ENCODE measurements around the gene B4GALT5.

Gene B4GALT5

DNA sequence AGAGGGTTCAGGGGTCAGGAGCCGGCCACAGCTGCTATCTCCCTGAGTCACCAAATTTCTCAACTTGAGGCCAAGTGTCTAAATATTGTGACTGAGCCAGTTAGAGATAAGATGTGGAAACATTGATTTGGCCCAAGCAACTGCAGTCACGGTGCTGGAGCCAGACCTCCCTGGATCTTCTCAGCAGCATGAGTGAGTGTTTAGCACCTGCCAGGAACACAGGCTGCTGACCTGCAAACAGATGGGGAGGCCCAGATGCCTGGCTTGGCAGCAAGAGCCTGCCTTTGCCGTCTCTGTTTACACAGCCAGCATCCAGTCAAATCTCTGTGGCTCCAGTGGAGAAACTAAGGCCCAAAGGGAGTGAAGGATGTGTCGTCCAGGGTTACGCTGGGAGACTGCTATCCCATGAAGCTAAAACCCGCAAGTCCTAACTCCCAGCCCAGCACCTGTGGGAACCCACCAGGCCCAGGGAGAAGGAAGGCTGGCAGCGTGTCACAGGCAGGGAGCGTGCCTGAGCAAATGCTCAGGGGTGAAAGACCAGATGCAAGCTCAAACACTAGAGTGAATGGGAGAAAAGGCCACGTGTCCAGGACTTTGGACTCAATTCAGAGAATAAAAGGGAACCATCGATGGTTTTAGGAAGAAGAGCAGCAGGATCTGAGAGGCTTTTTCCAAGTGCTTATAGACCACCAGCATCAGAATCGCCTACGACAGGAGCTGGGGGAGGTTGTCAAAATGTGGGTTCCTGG lies 129.8 kb downstream of the B4GALT5 start:
- no peaks in the 10 kb centered on the region for H3K27me3 ChIP-seq (ENCODE audit: control insufficient read depth, insufficient read depth, low read length)
- no peaks in the 10 kb centered on the region for H3K36me3 ChIP-seq (ENCODE audit: control insufficient read depth, insufficient read depth, low read length)
- H3K4me2 ChIP-seq (ENCODE audit: low read length) = no peak overlapping the region
- no peak overlapping the region for H2AFZ ChIP-seq
- no peak overlapping the region for H3K4me3 ChIP-seq (ENCODE audit: low read depth, low read length)
- H3K9me3 ChIP-seq (ENCODE audit: control insufficient read depth, low read length) = no peaks in the 10 kb centered on the region
- H3K27ac ChIP-seq = no peak overlapping the region
- H3K9ac ChIP-seq = no peak overlapping the region
- H3K4me1 ChIP-seq = no peaks in the 10 kb centered on the region
- H3K79me2 ChIP-seq = no peaks in the 10 kb centered on the region
- TF ChIP-seq, protein P1, sequence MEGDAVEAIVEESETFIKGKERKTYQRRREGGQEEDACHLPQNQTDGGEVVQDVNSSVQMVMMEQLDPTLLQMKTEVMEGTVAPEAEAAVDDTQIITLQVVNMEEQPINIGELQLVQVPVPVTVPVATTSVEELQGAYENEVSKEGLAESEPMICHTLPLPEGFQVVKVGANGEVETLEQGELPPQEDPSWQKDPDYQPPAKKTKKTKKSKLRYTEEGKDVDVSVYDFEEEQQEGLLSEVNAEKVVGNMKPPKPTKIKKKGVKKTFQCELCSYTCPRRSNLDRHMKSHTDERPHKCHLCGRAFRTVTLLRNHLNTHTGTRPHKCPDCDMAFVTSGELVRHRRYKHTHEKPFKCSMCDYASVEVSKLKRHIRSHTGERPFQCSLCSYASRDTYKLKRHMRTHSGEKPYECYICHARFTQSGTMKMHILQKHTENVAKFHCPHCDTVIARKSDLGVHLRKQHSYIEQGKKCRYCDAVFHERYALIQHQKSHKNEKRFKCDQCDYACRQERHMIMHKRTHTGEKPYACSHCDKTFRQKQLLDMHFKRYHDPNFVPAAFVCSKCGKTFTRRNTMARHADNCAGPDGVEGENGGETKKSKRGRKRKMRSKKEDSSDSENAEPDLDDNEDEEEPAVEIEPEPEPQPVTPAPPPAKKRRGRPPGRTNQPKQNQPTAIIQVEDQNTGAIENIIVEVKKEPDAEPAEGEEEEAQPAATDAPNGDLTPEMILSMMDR (IDR thresholded peaks at IDR 0.05) = no peak

- Histone ChIP-seq H3K27me3 (ENCODE audit: control insufficient read depth, insufficient read depth, low read length) (no peaks in the 10 kb centered on the region), H3K4me1 (no peaks in the 10 kb centered on the region), H3K4me2 (ENCODE audit: low read length) (no peak overlapping the region), H3K9ac (no peak overlapping the region), H3K9me3 (ENCODE audit: control insufficient read depth, low read length) (no peaks in the 10 kb centered on the region), H3K79me2 (no peaks in the 10 kb centered on the region), H2AFZ (no peak overlapping the region), H3K4me3 (ENCODE audit: low read depth, low read length) (no peak overlapping the region), H3K27ac (no peak overlapping the region), H3K36me3 (ENCODE audit: control insufficient read depth, insufficient read depth, low read length) (no peaks in the 10 kb centered on the region)
- TF ChIP-seq, protein P1 (IDR thresholded peaks at IDR 0.05) = no peak
These were observed 130.4 kb downstream of the B4GALT5 start for GRCh38 chr20:49583343-49583668.
